Mesodermal cell (in vitro differentiated cells): ENCODE measurements around the gene HDAC3.
A peak's percentile ranks its signal among the peaks of the same experiment; 100 is the strongest.
"Not testable (repeated sequence)": the region's sequence is repeated elsewhere in the genome, so short reads cannot be mapped to it uniquely, and the experiment has no call there.

Experiments
- H3K27ac ChIP-seq: 2 replicates; pipeline ENCODE4 v1.7.0; 2013; ENCODE audit warnings: mild to moderate bottlenecking, low read depth, low read length, moderate library complexity; ENCODE audit not compliant: severe bottlenecking
- H3K36me3 ChIP-seq: 2 replicates; pipeline ENCODE4 v1.7.1; 2013; ENCODE audit warnings: mild to moderate bottlenecking, low read length, moderate library complexity; ENCODE audit not compliant: control insufficient read depth, insufficient read depth
- H3K4me1 ChIP-seq: one replicate; pipeline ENCODE4 v1.7.1; 2013; ENCODE audit warnings: mild to moderate bottlenecking, low read length; ENCODE audit not compliant: insufficient read depth, control insufficient read depth, poor library complexity, severe bottlenecking
- H3K4me3 ChIP-seq: 2 replicates; pipeline ENCODE4 v1.7.0; 2013; ENCODE audit warnings: low read length, control low read depth, mild to moderate bottlenecking; ENCODE audit not compliant: insufficient read depth, poor library complexity, severe bottlenecking; ENCODE audit errors: extremely low read depth
- H3K9me3 ChIP-seq: 2 replicates; pipeline ENCODE4 v1.7.1; 2013; ENCODE audit warnings: mild to moderate bottlenecking, low read length, moderate library complexity; ENCODE audit not compliant: control insufficient read depth
- WGBS, 2 experiments: methylation state at CpG; one replicate each; pipeline ENCODE4 v1.1.5; 2013; ENCODE audit warnings: missing lambda C conversion rate in 2 of 2; ENCODE audit not compliant: insufficient coverage in 2 of 2; 5-methylcytosine and 5-hydroxymethylcytosine counted together

HDAC3 gene

GRCh38 chr5:141615991-141616720 lies 20.5 kb downstream of the HDAC3 start:
- peak overlapping the region; percentile 3 for H3K4me3 ChIP-seq
- no peaks in the 10 kb centered on the region for H3K9me3 ChIP-seq
- no peak overlapping the region for H3K27ac ChIP-seq
- H3K36me3 ChIP-seq = peaks cover 35% of the 10 kb centered on the region
- peaks cover 8% of the 10 kb centered on the region for H3K4me1 ChIP-seq
- WGBS, 2 experiments = 91 to 96% methylated on average over 4 to 6 of the region's 9 CpGs

GRCh38 chr5:141613344-141613743 lies 23.3 kb downstream of the HDAC3 start:
- H3K4me3 ChIP-seq = no peak overlapping the region
- no peak overlapping the region for H3K27ac ChIP-seq
- H3K36me3 ChIP-seq = peaks cover 23% of the 10 kb centered on the region
- H3K4me1 ChIP-seq = peaks cover 8% of the 10 kb centered on the region
- no peaks in the 10 kb centered on the region for H3K9me3 ChIP-seq

- Histone ChIP-seq H3K36me3 (peaks cover 23% of the 10 kb centered on the region), H3K9me3 (no peaks in the 10 kb centered on the region), H3K4me1 (no peaks in the 10 kb centered on the region), H3K4me3 (no peak overlapping the region), H3K27ac (no peak overlapping the region)
- WGBS, 2 experiments = 83 to 97% methylated on average over 3 of the region's 3 CpGs
These were observed 25.4 kb downstream of the HDAC3 start for GRCh38 chr5:141611289-141611688.

- H3K4me1 ChIP-seq, H3K9me3 ChIP-seq, H3K4me3 ChIP-seq, H3K27ac ChIP-seq: not testable (repeated sequence)
- peaks cover 16% of the 10 kb centered on the region for H3K36me3 ChIP-seq
- WGBS, 2 experiments = 93% methylated on average over 3 to 6 of the region's 7 CpGs
These were observed 26.7 kb downstream of the HDAC3 start for GRCh38 chr5:141609921-141610320.

- Histone ChIP-seq H3K4me1 (peaks cover 4% of the 10 kb centered on the region), H3K36me3 (peaks cover 16% of the 10 kb centered on the region), H3K9me3 (no peaks in the 10 kb centered on the region), H3K4me3 (no peak overlapping the region), H3K27ac (no peak overlapping the region)
- WGBS, 2 experiments = 100% methylated on average over 2 of the region's 3 CpGs; no CpG with 5 or more reads in 1 of the 2 experiments
These were observed 27.6 kb downstream of the HDAC3 start for GRCh38 chr5:141609044-141609443.

GRCh38 chr5:141608557-141608956 lies 28.1 kb downstream of the HDAC3 start:
- Histone ChIP-seq H3K9me3 (no peaks in the 10 kb centered on the region), H3K27ac (no peak overlapping the region), H3K36me3 (peaks cover 16% of the 10 kb centered on the region), H3K4me1 (peaks cover 9% of the 10 kb centered on the region), H3K4me3 (no peak overlapping the region)
- no CpG with 5 or more reads among the region's 1 CpG for WGBS, 2 experiments

GRCh38 chr5:141608046-141608445 lies 28.6 kb downstream of the HDAC3 start:
- WGBS, 2 experiments = 83 to 100% methylated on average over 1 of the region's 2 CpGs
- peaks cover 9% of the 10 kb centered on the region for H3K4me1 ChIP-seq

GRCh38 chr5:141605523-141606277 lies 30.9 kb downstream of the HDAC3 start:
- WGBS, 2 experiments = 83 to 90% methylated on average over 5 to 6 of the region's 6 CpGs
- no peak overlapping the region for H3K27ac ChIP-seq

More at GRCh38 chr5:141608046-141608445, 28.6 kb downstream of the HDAC3 start:
- H3K27ac ChIP-seq = no peak overlapping the region
- no peaks in the 10 kb centered on the region for H3K9me3 ChIP-seq
- peaks cover 15% of the 10 kb centered on the region for H3K36me3 ChIP-seq
- no peak overlapping the region for H3K4me3 ChIP-seq

GRCh38 chr5:141603923-141604717 lies 32.5 kb downstream of the HDAC3 start:
- Histone ChIP-seq H3K4me3 (no peak overlapping the region), H3K4me1 (peaks cover 9% of the 10 kb centered on the region), H3K27ac (peak overlapping the region; percentile 60), H3K9me3 (no peaks in the 10 kb centered on the region), H3K36me3 (no peaks in the 10 kb centered on the region)
- WGBS, 2 experiments = 91 to 95% methylated on average over 3 to 6 of the region's 6 CpGs

More at GRCh38 chr5:141605523-141606277, 30.9 kb downstream of the HDAC3 start:
- Histone ChIP-seq H3K36me3 (no peaks in the 10 kb centered on the region), H3K4me1 (peaks cover 9% of the 10 kb centered on the region), H3K9me3 (no peaks in the 10 kb centered on the region), H3K4me3 (no peak overlapping the region)

GRCh38 chr5:141602606-141603005 lies 34.0 kb downstream of the HDAC3 start:
- no CpG with 5 or more reads among the region's 1 CpG for WGBS, 2 experiments

More at GRCh38 chr5:141602606-141603005, 34.0 kb downstream of the HDAC3 start:
- no peak overlapping the region for H3K4me3 ChIP-seq
- H3K36me3 ChIP-seq = no peaks in the 10 kb centered on the region
- no peaks in the 10 kb centered on the region for H3K9me3 ChIP-seq
- H3K27ac ChIP-seq = no peak overlapping the region
- peaks cover 9% of the 10 kb centered on the region for H3K4me1 ChIP-seq
